Endothelial cell of umbilical vein (primary cell): ENCODE measurements around the gene ABCC1. TPM values are rescaled to one million over a fixed set of nuclear protein-coding genes. Genes with fewer than 3 reads are reported as not detected.
"Not testable (repeated sequence)": the region's sequence is repeated elsewhere in the genome, so short reads cannot be mapped to it uniquely, and the experiment has no call there.

Source experiments
- BruUV-seq: library from RNA; stranded (reverse); fragments of 400-500 nt; replicated peaks from 2 replicates; lab custom pipeline; 2021; lab: Mats Ljungman, UMichigan
- CTCF ChIA-PET: fragments of 300-600, 350-600 bp; sonication (Branson Sonifier 250); formaldehyde crosslinking; loops from one replicate; lab custom pipeline; 2021; ENCODE audit warnings: antibody characterized with exemption, inconsistent platforms; lab: Charles Lee
- POLR2A ChIA-PET: fragments of 300-600, 350-600 bp; sonication (Branson Sonifier 250); formaldehyde crosslinking; loops from one replicate; lab custom pipeline; 2021; ENCODE audit warnings: antibody characterized with exemption, inconsistent platforms; lab: Charles Lee
- DNase-seq: peaks from one replicate; pipeline ENCODE4 v3.0.0-alpha.2; 2011; ENCODE audit warnings: low read depth, low spot score
- FAIRE-seq: peaks from 2 replicates; lab custom pipeline; 2011; peaks lifted over from hg19 to GRCh38; lab: Jason Lieb, UNC
- H2AFZ ChIP-seq: 2 replicates; pipeline ENCODE4 v1.6.0; 2012; ENCODE audit warnings: low read depth, low read length, control low read depth, inconsistent platforms
- H3K27ac ChIP-seq: 2 replicates; pipeline ENCODE4 v1.5.1; 2011; ENCODE audit warnings: low read depth, mild to moderate bottlenecking, control low read depth, low read length, moderate library complexity; ENCODE audit not compliant: insufficient read depth
- H3K27me3 ChIP-seq, 2 experiments: 2 replicates each; pipeline versions ENCODE4 v1.6.0 to v1.6.1; 2011; ENCODE audit warnings: low read length in 2 of 2, mixed read lengths in 1 of 2; ENCODE audit not compliant: control insufficient read depth in 2 of 2, insufficient read depth in 2 of 2
- H3K36me3 ChIP-seq, 2 experiments: 2 replicates in 1 of 2; 3 replicates in 1 of 2; pipeline ENCODE4 v1.5.1; 2011; ENCODE audit warnings: low read length in 2 of 2, mild to moderate bottlenecking in 1 of 2, moderate library complexity in 1 of 2; ENCODE audit not compliant: control insufficient read depth in 2 of 2, insufficient read depth in 2 of 2; ENCODE audit errors: extremely low read depth in 1 of 2
- H3K4me1 ChIP-seq: 3 replicates; pipeline ENCODE4 v1.5.1; 2011; ENCODE audit warnings: mild to moderate bottlenecking, low read length; ENCODE audit not compliant: control insufficient read depth, insufficient read depth; ENCODE audit errors: extremely low read depth
- H3K4me2 ChIP-seq: 2 replicates; pipeline ENCODE4 v1.6.1; 2011; ENCODE audit warnings: low read length, control low read depth, mixed read lengths; ENCODE audit not compliant: insufficient read depth
- H3K4me3 ChIP-seq, 3 experiments: fragments of 200-600 bp in 1 of 3; sonication (generic), shearing (Covaris generic) in 1 of 3; replicated peaks in 1 of 3; 2 replicates each; pipeline ENCODE4 v1.5.1; 2011 to 2016; ENCODE audit warnings: control low read depth in 3 of 3, low read length in 3 of 3, mild to moderate bottlenecking in 2 of 3, inconsistent platforms in 1 of 3, low read depth in 1 of 3, moderate library complexity in 1 of 3; ENCODE audit not compliant: insufficient read depth in 1 of 3
- H3K79me2 ChIP-seq: 2 replicates; pipeline ENCODE4 v1.6.0; 2012; ENCODE audit warnings: low read length, inconsistent platforms; ENCODE audit not compliant: control insufficient read depth, insufficient read depth
- H3K9ac ChIP-seq: replicated peaks from 2 replicates; pipeline ENCODE3; 2011; ENCODE audit warnings: low read length, control low read depth; ENCODE audit not compliant: insufficient read depth; ENCODE audit errors: extremely low read depth
- H3K9me1 ChIP-seq: replicated peaks from 3 replicates; pipeline ENCODE4 v1.6.0; 2011; ENCODE audit warnings: mild to moderate bottlenecking, low read length; ENCODE audit not compliant: control insufficient read depth, insufficient read depth; ENCODE audit errors: extremely low read depth
- H3K9me3 ChIP-seq: replicated peaks from 2 replicates; pipeline ENCODE4 v1.5.1; 2012; ENCODE audit warnings: low read length, inconsistent platforms; ENCODE audit not compliant: control insufficient read depth, insufficient read depth
- H4K20me1 ChIP-seq: replicated peaks from 2 replicates; pipeline ENCODE3; 2011; ENCODE audit warnings: mild to moderate bottlenecking, low read length; ENCODE audit not compliant: control insufficient read depth, insufficient read depth; ENCODE audit errors: extremely low read depth
- CTCF ChIP-seq, 2 donors: IDR thresholded peaks; 1 replicate in 1 of 2; 2 replicates in 1 of 2; pipeline ENCODE4 v1.5.1; 2011; ENCODE audit warnings: low read length in 2 of 2, mild to moderate bottlenecking in 2 of 2, moderate library complexity in 2 of 2, control low read depth in 1 of 2, inconsistent platforms in 1 of 2, low read depth in 1 of 2; ENCODE audit not compliant: insufficient read depth in 1 of 2; ENCODE audit errors: extremely low read depth in 1 of 2
- EZH2 ChIP-seq: IDR thresholded peaks from 2 replicates; pipeline ENCODE4 v1.6.1; 2012; ENCODE audit warnings: borderline replicate concordance, low read depth, mild to moderate bottlenecking, moderate library complexity, low read length, inconsistent platforms; ENCODE audit not compliant: severe bottlenecking
- FOS ChIP-seq: IDR thresholded peaks from 2 replicates; pipeline ENCODE4 v1.6.1; 2011; ENCODE audit warnings: mild to moderate bottlenecking, low read length, moderate library complexity, borderline replicate concordance; ENCODE audit not compliant: insufficient read depth
- GATA2 ChIP-seq: IDR thresholded peaks from 2 replicates; pipeline ENCODE4 v1.7.0; 2011; ENCODE audit warnings: low read depth, mild to moderate bottlenecking, moderate library complexity, mixed read lengths, low read length; ENCODE audit not compliant: insufficient read length, insufficient read depth
- JUN ChIP-seq: IDR thresholded peaks from 2 replicates; pipeline ENCODE4 v1.6.1; 2011; ENCODE audit warnings: borderline replicate concordance, low read depth; ENCODE audit not compliant: insufficient read length, insufficient read depth
- MAX ChIP-seq: IDR thresholded peaks from 2 replicates; pipeline ENCODE4 v1.6.1; 2011; ENCODE audit not compliant: insufficient read depth, insufficient read length
- MYC ChIP-seq: IDR thresholded peaks from one replicate; pipeline ENCODE4 v1.6.1; 2011; ENCODE audit warnings: mild to moderate bottlenecking, low read depth, low read length
- POLR2A ChIP-seq: IDR thresholded peaks from 2 replicates; pipeline ENCODE4 v1.6.1; 2012; ENCODE audit warnings: low read depth, mild to moderate bottlenecking, control low read depth, low read length
- POLR2AphosphoS5 ChIP-seq: IDR thresholded peaks from 2 replicates; pipeline ENCODE4 v1.6.1; 2012; ENCODE audit warnings: low read depth, mild to moderate bottlenecking, control low read depth, low read length, moderate library complexity; ENCODE audit not compliant: insufficient read depth
- dilution Hi-C: fragments of 300-500 bp; cut with MboI; formaldehyde crosslinking; loops from one replicate; pipeline ENCODE4 v1.15.0; 2019; ENCODE audit warnings: low sequenced_read_pairs; ENCODE audit not compliant: extremely low pct_ligation_motif_present
- intact Hi-C: fragments of 100-400 bp; cut with micrococcal nuclease; formaldehyde crosslinking; loops from one replicate; pipeline ENCODE4 v1.10.0; 2022
- polyA plus RNA-seq, 4 experiments: library from polyadenylated mRNA; depleted of rRNA in 3 of 4; stranded (reverse) in 3 of 4; unstranded in 1 of 4; fragments of >200 nt; gene quantifications; 2 replicates each; pipeline versions ENCODE4 v1.2.1 to v1.2.3, GENCODE V29; 2011 to 2012; ENCODE audit warnings: missing spikeins in 1 of 4
- total RNA-seq: library from RNA; stranded (reverse); gene quantifications from 2 replicates; pipeline ENCODE4 v1.2.3, GENCODE V29; 2021

The ABCC1 gene
- total and polyA plus RNA-seq, 2 donors (not counting 3 experiments of a cell fraction or from before 2014, with no cell fraction given) = 46.1 to 89.2 TPM

GRCh38 chr16:15936809-15937208, 12.6 kb upstream of the ABCC1 start:
- H3K9me3 ChIP-seq, H2AFZ ChIP-seq, H3K9me1 ChIP-seq, H3K79me2 ChIP-seq, H3K36me3 ChIP-seq, intact Hi-C loops, dilution Hi-C loops, FAIRE-seq, H3K4me1 ChIP-seq, H3K27me3 ChIP-seq, H3K4me2 ChIP-seq, H3K27ac ChIP-seq, BruUV-seq, DNase-seq, H3K9ac ChIP-seq, H4K20me1 ChIP-seq, H3K4me3 ChIP-seq: not testable (repeated sequence)
- ChIA-PET POLR2A (interaction anchor here (0.6 kb wide), 1 partner anchor 85 kb away, joined by 3 read pairs; no protein-coding TSS in a partner anchor), CTCF (interaction anchor here (0.6 to 1.9 kb wide), 2 partner anchors 8 to 34 kb away, joined by 3 to 4 read pairs; no protein-coding TSS in a partner anchor)

GRCh38 chr16:15942931-15943690, 6.3 kb upstream of the ABCC1 start:
- no peaks in the 10 kb centered on the region for H3K9me3 ChIP-seq
- BruUV-seq = no TSS peak
- H3K9ac ChIP-seq = no peak overlapping the region
- FAIRE-seq (no peak), DNase-seq (no peak)
- dilution Hi-C loops (no loop called here), intact Hi-C loops (no loop called here)
- H3K36me3 ChIP-seq = no peaks in the 10 kb centered on the region
- no peaks in the 10 kb centered on the region for H3K9me1 ChIP-seq
- H3K27ac ChIP-seq = no peak overlapping the region
- POLR2A ChIA-PET = no interaction called here
- TF ChIP-seq JUN (no peak), GATA2 (no peak), MYC (no peak), EZH2 (no peak), CTCF (IDR thresholded peaks at IDR 0.05; ENCODE audit: extremely low read depth in 1 of 2, insufficient read depth in 1 of 2, low read depth in 1 of 2, low read length in 2 of 2) (no peak), MAX (no peak), POLR2A (no peak), POLR2AphosphoS5 (no peak), FOS (no peak)
- no peak overlapping the region for H2AFZ ChIP-seq
- no peaks in the 10 kb centered on the region for H4K20me1 ChIP-seq
- H3K4me3 ChIP-seq = no peak overlapping the region
- H3K79me2 ChIP-seq = no peaks in the 10 kb centered on the region
- CTCF ChIA-PET = interaction anchor here (1.3 to 3.2 kb wide), 2 partner anchors 55 to 68 kb away, joined by 4 to 16 read pairs; partner anchors contain the start of gene CEP20
- H3K4me1 ChIP-seq = peaks cover 5% of the 10 kb centered on the region
- H3K4me2 ChIP-seq = no peak overlapping the region
- no peaks in the 10 kb centered on the region for H3K27me3 ChIP-seq
